ENCODE results near the gene CNTN6. TPM values are rescaled to one million over a fixed set of nuclear protein-coding genes. Genes with fewer than 3 reads are reported as not detected.

CNTN6 gene
- total RNA-seq, 1 experiment from 2014 or later: not detected

- H3K27ac ChIP-seq (ENCODE audit: low read length): no peak overlapping the region
- no peaks in the 10 kb centered on the region for H3K79me2 ChIP-seq (ENCODE audit: low read length)
- H3K27me3 ChIP-seq (ENCODE audit: low read length): no peaks in the 10 kb centered on the region
- no peak overlapping the region for H3K4me2 ChIP-seq (ENCODE audit: low read depth, low read length, poor library complexity, severe bottlenecking)
- H2AFZ ChIP-seq (ENCODE audit: low read length): no peak overlapping the region
- no peaks in the 10 kb centered on the region for H3K36me3 ChIP-seq (ENCODE audit: insufficient read depth, low read length)
- DNase-seq: no peak
- no peaks in the 10 kb centered on the region for H3K4me1 ChIP-seq (ENCODE audit: low read length)
- H3K4me3 ChIP-seq (ENCODE audit: low read length): no peak overlapping the region
- no peak overlapping the region for H3K9ac ChIP-seq (ENCODE audit: low read length)
- H3K9me3 ChIP-seq (ENCODE audit: low read length): 0 out of 2 replicates have a peak, but pooled peaks cover 4% of the 10 kb centered on the region
- H3K9me2 ChIP-seq (replicated peaks; ENCODE audit: insufficient read depth, low read length): no peaks in the 10 kb centered on the region; the same call in 1 of the 2 replicates
- no peaks in the 10 kb centered on the region for H4K20me1 ChIP-seq (ENCODE audit: insufficient read depth, low read depth, low read length)
These were observed 42.4 kb downstream of the CNTN6 start for GRCh38 chr3:1135194-1135593.

GRCh38 chr3:1138036-1138435 lies 45.2 kb downstream of the CNTN6 start:
- Histone ChIP-seq H3K9me2 (replicated peaks; ENCODE audit: insufficient read depth, low read length) (no peaks in the 10 kb centered on the region; the same call in 1 of the 2 replicates), H3K4me2 (ENCODE audit: low read depth, low read length, poor library complexity, severe bottlenecking) (no peak overlapping the region), H2AFZ (ENCODE audit: low read length) (no peak overlapping the region), H3K79me2 (ENCODE audit: low read length) (no peaks in the 10 kb centered on the region), H3K4me3 (ENCODE audit: low read length) (no peak overlapping the region), H3K9me3 (ENCODE audit: low read length) (no peaks in the 10 kb centered on the region), H3K36me3 (ENCODE audit: insufficient read depth, low read length) (no peaks in the 10 kb centered on the region), H3K27ac (ENCODE audit: low read length) (no peak overlapping the region), H4K20me1 (ENCODE audit: insufficient read depth, low read depth, low read length) (no peaks in the 10 kb centered on the region), H3K4me1 (ENCODE audit: low read length) (no peaks in the 10 kb centered on the region), H3K27me3 (ENCODE audit: low read length) (no peaks in the 10 kb centered on the region), H3K9ac (ENCODE audit: low read length) (no peak overlapping the region)
- no peak for DNase-seq

- H3K4me1 ChIP-seq (ENCODE audit: low read length): no peaks in the 10 kb centered on the region
- H4K20me1 ChIP-seq (ENCODE audit: insufficient read depth, low read depth, low read length): no peaks in the 10 kb centered on the region
- no peak overlapping the region for H3K27ac ChIP-seq (ENCODE audit: low read length)
- H3K9me3 ChIP-seq (ENCODE audit: low read length): no peaks in the 10 kb centered on the region
- no peaks in the 10 kb centered on the region for H3K36me3 ChIP-seq (ENCODE audit: insufficient read depth, low read length)
- H3K4me2 ChIP-seq (ENCODE audit: low read depth, low read length, poor library complexity, severe bottlenecking): no peak overlapping the region
- no peak overlapping the region for H3K9ac ChIP-seq (ENCODE audit: low read length)
- H3K4me3 ChIP-seq (ENCODE audit: low read length): no peak overlapping the region
- DNase-seq: no peak
- no peaks in the 10 kb centered on the region for H3K79me2 ChIP-seq (ENCODE audit: low read length)
- H3K27me3 ChIP-seq (ENCODE audit: low read length): no peaks in the 10 kb centered on the region
- H2AFZ ChIP-seq (ENCODE audit: low read length): no peak overlapping the region
- no peaks in the 10 kb centered on the region; the same call in 1 of the 2 replicates for H3K9me2 ChIP-seq (replicated peaks; ENCODE audit: insufficient read depth, low read length)
These were observed 46.2 kb downstream of the CNTN6 start for GRCh38 chr3:1139071-1139470.

- DNase-seq: no peak
- H3K4me3 ChIP-seq (ENCODE audit: low read length): no peak overlapping the region
- no peaks in the 10 kb centered on the region for H3K27me3 ChIP-seq (ENCODE audit: low read length)
- H3K4me1 ChIP-seq (ENCODE audit: low read length): no peaks in the 10 kb centered on the region
- H4K20me1 ChIP-seq (ENCODE audit: insufficient read depth, low read depth, low read length): no peaks in the 10 kb centered on the region
- H3K9me2 ChIP-seq (replicated peaks; ENCODE audit: insufficient read depth, low read length): no peaks in the 10 kb centered on the region
- H3K4me2 ChIP-seq (ENCODE audit: low read depth, low read length, poor library complexity, severe bottlenecking): no peak overlapping the region
- no peaks in the 10 kb centered on the region for H3K36me3 ChIP-seq (ENCODE audit: insufficient read depth, low read length)
- H3K9ac ChIP-seq (ENCODE audit: low read length): no peak overlapping the region
- no peaks in the 10 kb centered on the region for H3K79me2 ChIP-seq (ENCODE audit: low read length)
- 0 out of 2 replicates have a peak, but pooled peaks cover 3% of the 10 kb centered on the region for H3K9me3 ChIP-seq (ENCODE audit: low read length)
- no peak overlapping the region for H3K27ac ChIP-seq (ENCODE audit: low read length)
- H2AFZ ChIP-seq (ENCODE audit: low read length): no peak overlapping the region
These were observed 54.5 kb downstream of the CNTN6 start for GRCh38 chr3:1147326-1147725.

GRCh38 chr3:1147819-1148218 lies 55.0 kb downstream of the CNTN6 start:
- Histone ChIP-seq H3K4me3 (ENCODE audit: low read length) (no peak overlapping the region), H3K4me1 (ENCODE audit: low read length) (no peaks in the 10 kb centered on the region), H3K27me3 (ENCODE audit: low read length) (no peaks in the 10 kb centered on the region), H2AFZ (ENCODE audit: low read length) (no peak overlapping the region), H3K9me3 (ENCODE audit: low read length) (0 out of 2 replicates have a peak, but pooled peaks cover 3% of the 10 kb centered on the region), H4K20me1 (ENCODE audit: insufficient read depth, low read depth, low read length) (no peaks in the 10 kb centered on the region), H3K9me2 (replicated peaks; ENCODE audit: insufficient read depth, low read length) (no peaks in the 10 kb centered on the region; the same call in 1 of the 2 replicates), H3K79me2 (ENCODE audit: low read length) (no peaks in the 10 kb centered on the region), H3K27ac (ENCODE audit: low read length) (no peak overlapping the region), H3K36me3 (ENCODE audit: insufficient read depth, low read length) (no peaks in the 10 kb centered on the region), H3K4me2 (ENCODE audit: low read depth, low read length, poor library complexity, severe bottlenecking) (no peak overlapping the region), H3K9ac (ENCODE audit: low read length) (no peak overlapping the region)
- DNase-seq: no peak

GRCh38 chr3:1164101-1164500 lies 71.3 kb downstream of the CNTN6 start:
- Histone ChIP-seq H3K27me3 (ENCODE audit: low read length) (no peaks in the 10 kb centered on the region), H3K4me1 (ENCODE audit: low read length) (no peaks in the 10 kb centered on the region), H3K9me2 (replicated peaks; ENCODE audit: insufficient read depth, low read length) (0 out of 2 replicates have a peak, but pooled peaks cover 3% of the 10 kb centered on the region), H2AFZ (ENCODE audit: low read length) (no peak overlapping the region), H3K27ac (ENCODE audit: low read length) (no peak overlapping the region), H4K20me1 (ENCODE audit: insufficient read depth, low read depth, low read length) (no peaks in the 10 kb centered on the region), H3K79me2 (ENCODE audit: low read length) (no peaks in the 10 kb centered on the region), H3K36me3 (ENCODE audit: insufficient read depth, low read length) (no peaks in the 10 kb centered on the region), H3K4me3 (ENCODE audit: low read length) (no peak overlapping the region), H3K9me3 (ENCODE audit: low read length) (peaks cover 11% of the 10 kb centered on the region), H3K9ac (ENCODE audit: low read length) (no peak overlapping the region), H3K4me2 (ENCODE audit: low read depth, low read length, poor library complexity, severe bottlenecking) (no peak overlapping the region)
- DNase-seq: no peak

GRCh38 chr3:1171320-1171719 lies 78.5 kb downstream of the CNTN6 start:
- no peak overlapping the region for H3K27ac ChIP-seq (ENCODE audit: low read length)
- no peak overlapping the region for H3K4me2 ChIP-seq (ENCODE audit: low read depth, low read length, poor library complexity, severe bottlenecking)
- no peaks in the 10 kb centered on the region for H3K27me3 ChIP-seq (ENCODE audit: low read length)
- no peak for DNase-seq
- H3K79me2 ChIP-seq (ENCODE audit: low read length): no peaks in the 10 kb centered on the region
- H3K4me1 ChIP-seq (ENCODE audit: low read length): no peaks in the 10 kb centered on the region
- H3K36me3 ChIP-seq (ENCODE audit: insufficient read depth, low read length): no peaks in the 10 kb centered on the region
- no peak overlapping the region for H3K9ac ChIP-seq (ENCODE audit: low read length)
- H3K9me3 ChIP-seq (ENCODE audit: low read length): peaks cover 8% of the 10 kb centered on the region; the same call in 1 of the 2 replicates
- no peaks in the 10 kb centered on the region for H4K20me1 ChIP-seq (ENCODE audit: insufficient read depth, low read depth, low read length)
- H3K9me2 ChIP-seq (replicated peaks; ENCODE audit: insufficient read depth, low read length): no peaks in the 10 kb centered on the region
- H3K4me3 ChIP-seq (ENCODE audit: low read length): no peak overlapping the region
- no peak overlapping the region for H2AFZ ChIP-seq (ENCODE audit: low read length)

GRCh38 chr3:1172644-1173043 lies 79.8 kb downstream of the CNTN6 start:
- no peaks in the 10 kb centered on the region for H3K4me1 ChIP-seq (ENCODE audit: low read length)

More at GRCh38 chr3:1172644-1173043, 79.8 kb downstream of the CNTN6 start:
- H3K27me3 ChIP-seq (ENCODE audit: low read length): no peaks in the 10 kb centered on the region
- no peaks in the 10 kb centered on the region for H3K9me2 ChIP-seq (replicated peaks; ENCODE audit: insufficient read depth, low read length)
- H3K9me3 ChIP-seq (ENCODE audit: low read length): peaks cover 3% of the 10 kb centered on the region; the same call in 1 of the 2 replicates
- no peak overlapping the region for H3K4me3 ChIP-seq (ENCODE audit: low read length)
- H3K4me2 ChIP-seq (ENCODE audit: low read depth, low read length, poor library complexity, severe bottlenecking): no peak overlapping the region
- no peak for DNase-seq
- no peaks in the 10 kb centered on the region for H3K36me3 ChIP-seq (ENCODE audit: insufficient read depth, low read length)
- no peak overlapping the region for H2AFZ ChIP-seq (ENCODE audit: low read length)
- no peaks in the 10 kb centered on the region for H4K20me1 ChIP-seq (ENCODE audit: insufficient read depth, low read depth, low read length)
- no peak overlapping the region for H3K9ac ChIP-seq (ENCODE audit: low read length)
- H3K79me2 ChIP-seq (ENCODE audit: low read length): no peaks in the 10 kb centered on the region
- H3K27ac ChIP-seq (ENCODE audit: low read length): no peak overlapping the region
